Hematopoietic multipotent progenitor cell treated with erythropoietin and hydrocortisone succinate and interleukin-3 and kit ligand, for 8 days (in vitro differentiated cells): ENCODE measurements around the gene E2F7.

Experiments used
- DNase-seq: peaks from one replicate; pipeline ENCODE4 v3.0.0-alpha.2; 2015

E2F7 gene

DNA sequence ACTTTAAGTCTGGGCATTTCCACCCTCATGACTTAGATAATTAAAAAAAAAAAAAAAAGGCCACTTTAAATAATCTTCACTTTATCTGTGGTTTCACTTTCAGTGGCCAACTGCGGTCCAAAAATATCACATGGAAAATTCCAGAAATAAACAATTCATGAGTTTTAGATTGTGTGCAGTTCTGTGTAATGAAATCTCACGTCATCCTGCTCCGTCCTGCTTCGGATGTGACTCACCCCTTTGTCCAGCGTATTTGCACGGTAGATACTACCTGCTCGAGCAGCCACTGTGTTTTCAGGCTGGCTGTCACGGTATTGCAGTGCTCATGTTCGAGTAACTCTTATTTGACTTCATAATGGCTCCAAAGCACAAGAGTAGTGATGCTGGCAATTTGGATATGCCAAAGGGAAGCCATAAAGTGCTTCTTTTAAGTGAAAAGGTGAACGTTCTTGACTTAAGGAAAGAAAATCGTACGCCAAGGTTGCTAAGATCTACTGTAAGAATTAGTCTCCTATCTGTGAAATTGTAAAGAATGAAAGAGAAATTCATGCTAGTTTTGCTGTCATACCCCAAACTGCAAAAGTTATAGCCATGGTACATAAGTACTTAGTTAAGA is 2.4 kb downstream of the E2F7 start:
- no peak for DNase-seq

DNA sequence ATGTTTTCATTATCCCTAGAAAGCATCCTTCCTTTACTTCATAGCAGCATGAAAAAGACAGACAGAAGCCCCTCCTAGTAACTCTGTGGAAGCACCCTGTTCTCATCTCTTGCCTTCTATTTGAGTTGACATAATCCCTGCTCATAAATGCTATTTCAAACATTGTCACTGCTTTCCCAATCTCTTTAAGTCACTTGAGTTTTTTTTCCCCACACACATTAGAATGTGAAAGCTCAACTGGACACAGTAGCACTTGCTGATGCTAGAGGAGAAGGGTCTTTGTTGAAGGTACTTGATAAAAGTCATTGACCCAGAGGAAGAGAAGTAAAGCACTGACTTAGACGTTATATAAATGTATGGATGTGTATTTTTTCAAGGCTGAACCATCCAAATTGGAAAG is 3.0 kb downstream of the E2F7 start:
- no peak for DNase-seq

DNA sequence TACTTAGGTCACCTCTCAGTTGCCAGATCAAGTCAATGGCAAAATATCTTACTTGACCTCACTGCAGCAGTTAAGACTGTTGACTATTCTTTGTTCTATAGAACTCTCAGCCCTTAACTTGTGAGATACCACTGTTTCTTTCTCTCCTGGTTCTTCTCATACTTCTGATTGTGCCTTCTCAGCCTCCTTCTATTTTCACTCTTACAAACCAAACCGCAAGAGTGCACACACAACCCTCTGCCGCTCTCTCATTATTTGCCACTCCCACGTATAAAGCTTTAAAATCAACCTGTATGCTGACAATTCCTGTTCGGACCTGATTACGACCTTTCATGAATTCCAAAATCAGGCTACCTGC is 4.5 kb downstream of the E2F7 start:
- no peak for DNase-seq

DNA sequence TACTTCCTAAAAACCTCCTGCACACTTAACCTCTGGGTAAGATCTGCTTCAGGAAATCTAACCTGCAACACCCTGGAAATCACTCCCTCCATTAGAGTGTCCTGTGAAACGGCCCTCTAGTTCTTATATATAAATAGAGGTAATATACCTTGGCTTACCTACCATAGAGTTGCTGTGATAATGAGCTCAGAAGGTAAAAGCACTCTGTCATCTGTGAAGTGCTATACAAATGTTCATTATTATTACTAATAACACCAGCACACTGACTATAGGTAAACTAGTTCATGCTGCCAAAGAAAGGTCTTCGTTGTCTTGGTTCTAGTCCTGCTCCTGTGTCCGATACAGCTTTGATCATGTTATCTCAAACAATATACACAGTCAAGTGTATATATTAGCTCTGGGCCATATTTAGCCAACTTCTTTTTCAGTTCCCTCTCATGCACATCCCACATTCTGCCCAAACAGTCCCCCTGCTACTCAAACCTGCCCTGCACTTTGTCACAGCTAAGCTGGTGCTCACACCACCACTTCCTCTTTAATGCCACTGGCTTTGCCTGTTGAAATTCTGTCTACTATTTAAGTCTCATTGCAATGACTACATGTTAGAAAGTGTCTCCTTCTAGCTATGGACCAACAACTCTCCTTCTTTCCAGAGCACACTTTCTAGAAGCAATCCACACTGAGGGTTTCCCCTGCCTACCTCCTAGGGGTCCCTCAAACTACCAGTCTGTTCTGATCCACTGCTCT is 5.1 kb downstream of the E2F7 start:
- DNase-seq, result no peak

DNA sequence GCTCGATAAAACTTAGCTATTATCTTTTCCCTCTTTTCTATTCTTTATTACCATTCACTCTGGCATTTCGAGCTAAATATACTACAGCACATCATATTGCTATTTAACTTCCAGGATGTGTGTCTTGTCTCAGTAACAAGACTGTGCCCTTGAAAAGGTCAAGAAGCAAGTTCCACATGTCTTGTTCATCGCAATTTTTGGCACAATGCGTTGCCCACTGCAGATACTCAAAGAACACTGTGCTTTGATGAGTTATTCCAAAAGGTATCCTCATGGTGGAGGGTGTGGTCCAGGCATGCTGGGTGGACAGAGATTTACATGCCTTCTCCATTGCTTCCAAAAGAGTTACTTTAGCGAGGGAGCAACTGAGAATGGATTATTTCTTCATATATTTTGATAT is 6.6 kb downstream of the E2F7 start:
- no peak for DNase-seq

DNA sequence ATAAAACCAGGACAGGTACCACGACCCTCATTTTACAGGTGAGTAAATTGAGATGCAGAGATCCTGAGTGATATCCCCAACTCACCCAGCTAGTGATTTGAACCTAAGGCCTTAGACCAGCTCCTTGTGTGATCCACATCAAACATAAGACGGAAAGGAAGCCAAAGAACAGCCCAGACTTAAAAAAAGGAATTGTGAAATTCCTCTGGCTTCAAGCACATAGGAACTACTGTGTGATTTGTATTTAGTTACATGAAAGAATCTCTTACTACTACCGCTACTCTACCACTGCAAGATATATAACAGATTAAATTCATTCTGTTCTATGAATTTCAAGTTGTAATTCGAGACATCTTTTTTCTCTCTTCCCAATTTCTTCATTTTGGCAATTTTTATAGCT is 10.5 kb downstream of the E2F7 start:
- no peak for DNase-seq

GRCh38 chr12:77053259-77053658 is 12.1 kb downstream of the E2F7 start:
- DNase-seq, result no peak

- DNase-seq, result peak; percentile 80
These were observed 15.5 kb downstream of the E2F7 start for GRCh38 chr12:77049767-77050353.

DNA sequence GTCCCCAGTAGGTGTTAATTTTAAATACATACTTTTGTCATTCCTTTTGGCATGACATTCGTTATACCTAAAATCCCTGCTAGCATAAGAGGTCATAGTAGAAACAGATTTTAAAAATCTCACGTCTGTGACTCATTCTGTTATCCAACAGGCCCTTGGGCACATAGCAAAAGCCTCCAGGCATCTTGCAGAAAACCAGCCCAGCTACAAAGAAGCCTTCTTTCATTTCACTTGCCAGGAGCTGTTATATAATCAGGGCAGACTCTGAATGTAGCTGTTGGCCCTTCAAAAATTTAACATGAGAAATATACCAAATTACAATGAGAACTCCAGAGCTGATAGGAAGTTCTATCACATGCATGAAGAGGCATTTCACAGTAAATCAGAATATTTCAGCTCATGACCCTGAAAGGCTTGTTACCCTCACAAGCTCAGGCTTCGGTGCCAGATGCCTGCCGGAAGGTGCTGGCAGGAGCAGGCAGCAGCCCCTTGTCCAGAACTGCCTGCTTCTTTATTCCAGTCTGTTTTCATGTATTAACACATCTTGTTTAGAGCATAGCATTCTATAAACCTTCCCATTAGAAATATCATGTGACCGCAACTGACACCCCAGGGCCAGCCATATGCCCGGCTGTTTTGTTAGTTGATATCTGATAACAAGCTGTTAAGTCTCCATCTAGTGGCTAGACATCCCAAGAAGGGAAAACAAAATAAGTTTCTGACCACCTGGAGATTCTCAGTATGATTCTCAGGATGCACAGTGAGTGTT is 17.8 kb downstream of the E2F7 start:
- DNase-seq, result peak; percentile 16

DNA sequence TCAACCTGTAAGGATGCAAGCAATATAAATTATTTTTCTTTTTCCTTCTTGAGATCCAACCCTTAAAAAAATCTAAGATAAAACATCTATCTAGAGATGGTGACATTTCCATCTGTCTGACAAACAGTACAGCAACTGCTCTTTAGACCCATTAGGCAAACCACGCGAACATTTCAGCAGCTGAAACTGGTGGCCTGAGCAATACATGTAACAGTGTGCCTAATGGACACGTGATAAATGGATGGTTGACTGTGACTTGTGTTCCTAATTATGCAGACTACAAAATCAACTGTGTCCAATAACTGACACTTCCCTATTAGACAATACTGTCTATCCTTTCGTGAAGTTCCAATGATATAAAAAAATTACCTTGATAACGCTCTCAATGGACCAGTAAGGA is 18.9 kb downstream of the E2F7 start:
- DNase-seq, result no peak

DNA sequence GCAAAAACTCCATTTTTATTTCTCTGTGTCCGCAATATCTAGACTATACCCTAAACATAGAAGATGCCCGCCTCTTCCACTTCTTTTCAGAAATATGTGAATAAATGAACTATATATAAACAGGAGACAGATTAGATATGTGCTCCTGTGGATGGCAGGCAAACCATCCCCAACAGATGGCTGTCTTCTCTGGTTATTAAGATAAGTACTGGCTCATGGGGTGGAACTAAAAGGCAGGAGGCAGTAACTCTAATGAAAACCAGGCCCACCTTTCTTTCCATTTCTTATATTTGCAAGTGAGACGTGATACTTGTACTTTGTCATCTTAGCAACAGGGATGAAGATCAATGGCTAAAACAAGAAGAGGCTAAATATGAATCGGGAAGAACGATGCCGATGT is 20.2 kb downstream of the E2F7 start:
- no peak for DNase-seq

DNA sequence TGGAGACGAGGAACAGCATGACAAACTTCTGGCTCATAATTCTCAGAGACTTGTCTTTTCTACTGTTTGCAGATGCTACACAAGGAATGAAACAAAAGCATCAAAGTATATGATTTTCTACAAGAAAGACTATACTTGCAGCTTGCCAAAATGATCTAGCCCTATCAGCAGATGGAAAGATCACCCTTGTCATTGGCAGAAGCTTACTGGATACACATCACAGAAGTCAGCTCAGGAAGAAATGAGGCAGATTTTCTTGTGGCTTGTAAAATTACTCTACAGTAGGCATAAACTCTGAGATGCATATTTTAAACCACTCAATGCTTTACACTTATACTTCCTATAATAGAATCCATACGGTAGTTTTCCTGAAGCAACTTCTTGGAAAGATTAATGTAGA is 20.6 kb downstream of the E2F7 start:
- no peak for DNase-seq

DNA sequence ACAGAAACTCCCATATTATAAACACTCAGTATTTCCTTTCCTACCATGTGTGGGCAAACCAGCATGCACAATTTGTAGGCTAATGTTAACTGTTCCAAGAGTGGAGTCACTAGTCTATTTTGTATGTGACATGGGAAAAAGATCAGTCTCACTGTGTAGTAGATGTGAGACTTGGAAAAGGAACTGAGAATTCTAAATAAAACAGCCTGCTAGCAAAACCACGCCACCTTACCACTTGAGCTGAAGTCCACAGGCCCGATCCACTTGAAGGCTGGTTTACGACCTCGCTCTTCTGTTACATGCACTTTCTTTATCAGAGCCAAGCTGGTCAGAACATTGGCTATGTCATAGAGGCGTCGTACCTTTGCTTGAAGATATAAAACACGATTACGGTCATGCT is 22.5 kb downstream of the E2F7 start:
- DNase-seq, result no peak

DNA sequence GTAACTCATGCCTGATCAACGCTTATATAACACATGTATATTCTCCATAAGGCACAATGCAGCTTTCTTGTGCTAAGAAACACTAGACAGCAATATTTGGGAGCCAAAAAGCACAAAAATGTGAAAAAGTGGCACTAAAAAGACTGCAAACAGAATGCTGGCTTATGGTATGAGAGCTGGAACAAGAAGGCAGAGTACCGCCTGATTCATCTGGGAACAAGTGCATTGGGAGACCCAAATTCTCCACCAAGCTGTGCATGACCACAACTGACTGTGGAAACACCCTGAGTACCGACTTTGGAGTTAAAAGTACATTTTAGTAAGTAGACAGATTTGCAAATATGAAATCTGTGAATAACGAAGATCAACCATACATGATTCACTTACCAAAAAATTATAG is 25.1 kb downstream of the E2F7 start:
- DNase-seq, result no peak

DNA sequence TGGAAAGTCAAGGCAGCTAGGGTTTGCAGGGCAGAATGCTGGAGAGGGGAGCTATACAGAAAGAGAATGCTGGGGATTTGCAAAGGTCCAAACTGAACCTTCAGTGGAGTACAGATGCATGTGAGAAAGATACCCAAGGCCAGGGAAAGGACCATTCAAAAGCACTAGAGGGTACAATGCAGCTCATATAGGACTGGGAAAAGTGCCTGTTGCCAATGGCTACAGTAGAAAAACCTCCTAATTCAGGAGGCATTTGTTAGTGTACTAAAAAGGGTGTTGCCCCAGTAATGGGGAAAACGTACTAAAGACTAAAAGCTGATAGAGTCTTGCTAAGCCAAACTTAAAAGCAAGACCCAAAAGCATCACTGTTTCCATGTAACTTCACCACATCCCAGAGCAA is 30.1 kb downstream of the E2F7 start:
- no peak for DNase-seq

DNA sequence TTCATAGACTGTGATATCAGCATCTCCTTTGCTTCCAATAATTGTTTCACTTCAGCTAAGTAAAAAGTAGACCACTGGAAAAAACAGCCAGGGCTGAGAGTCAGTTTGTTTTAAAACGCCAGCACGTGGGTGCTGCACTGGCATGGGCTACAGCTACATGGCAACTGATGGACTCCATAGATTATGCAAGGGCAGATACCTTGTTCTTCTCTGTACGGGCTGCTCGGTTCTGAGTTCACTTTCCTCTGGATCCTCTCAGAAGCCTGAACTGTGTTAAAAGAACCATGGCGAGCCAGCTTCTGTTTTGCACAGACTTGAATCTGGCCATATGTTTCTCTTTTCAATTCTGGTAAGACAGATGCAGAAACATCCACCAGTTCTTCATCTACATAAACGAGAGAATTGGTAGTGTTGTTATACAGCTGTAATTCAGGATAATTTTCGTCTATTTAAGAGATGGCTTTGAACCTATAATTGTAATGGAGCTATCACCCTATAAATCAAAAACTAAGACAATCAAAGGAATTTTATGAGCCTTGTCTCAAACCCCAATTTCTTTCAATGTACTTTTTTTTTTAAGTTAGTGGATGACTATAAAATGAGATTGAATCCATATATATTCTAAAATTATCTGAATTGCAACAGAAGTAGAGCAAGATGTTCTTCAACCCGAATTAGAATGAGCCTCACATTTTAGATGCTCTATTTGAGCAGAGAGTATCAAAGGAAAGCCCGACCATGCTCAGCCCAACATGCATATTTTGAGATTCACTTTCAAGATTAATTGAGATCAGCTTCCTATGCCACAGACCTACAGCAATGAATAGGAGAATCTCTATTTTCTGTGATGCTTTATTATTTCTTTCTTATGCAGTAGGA is 31.5 kb downstream of the E2F7 start:
- DNase-seq, result no peak

GRCh38 chr12:77032406-77032805 is 33.0 kb downstream of the E2F7 start:
- no peak for DNase-seq

DNA sequence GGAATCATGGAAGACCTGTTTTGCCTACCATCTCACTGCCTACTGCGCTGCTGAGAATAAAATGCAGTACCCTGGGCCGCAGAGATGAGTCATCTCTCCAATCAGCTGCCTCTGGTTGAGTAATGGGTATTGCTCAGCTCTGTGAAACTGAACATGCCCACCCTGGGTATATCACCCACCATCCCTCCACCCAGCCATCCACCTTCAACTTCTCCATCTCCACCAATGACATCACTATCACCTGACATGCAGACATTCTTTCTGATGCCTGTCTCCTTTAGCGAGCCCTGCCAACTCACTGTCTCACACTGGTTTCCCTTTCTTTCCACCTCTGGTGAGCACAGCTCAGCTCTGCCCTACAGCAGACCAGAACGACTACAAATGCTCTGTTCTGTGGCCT is 33.6 kb downstream of the E2F7 start:
- no peak for DNase-seq

DNA sequence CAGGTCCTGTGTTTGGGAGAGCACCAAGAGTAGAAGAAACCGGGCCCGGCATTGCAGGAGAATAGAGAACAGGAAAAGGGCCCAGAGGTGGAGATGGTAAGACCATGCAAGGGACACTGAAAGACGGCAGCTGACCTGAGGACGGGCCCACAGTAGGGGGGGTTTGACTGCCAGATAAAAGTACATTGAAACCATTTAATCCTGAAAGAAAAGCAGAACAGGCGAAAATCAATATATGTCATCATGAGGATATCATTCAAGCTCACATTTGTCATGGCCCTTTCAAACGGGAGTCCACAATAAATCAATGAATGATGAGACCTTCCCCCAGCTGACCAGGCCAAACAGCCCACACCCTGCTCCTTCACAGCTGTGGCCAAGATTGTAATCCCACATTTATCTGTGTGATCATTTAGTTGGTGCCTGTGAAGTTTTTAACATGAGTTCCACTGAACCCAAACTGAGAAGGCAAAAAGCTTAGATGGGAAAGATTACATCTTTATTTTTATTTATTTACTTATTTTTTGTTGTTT is 39.5 kb downstream of the E2F7 start:
- DNase-seq, result no peak

DNA sequence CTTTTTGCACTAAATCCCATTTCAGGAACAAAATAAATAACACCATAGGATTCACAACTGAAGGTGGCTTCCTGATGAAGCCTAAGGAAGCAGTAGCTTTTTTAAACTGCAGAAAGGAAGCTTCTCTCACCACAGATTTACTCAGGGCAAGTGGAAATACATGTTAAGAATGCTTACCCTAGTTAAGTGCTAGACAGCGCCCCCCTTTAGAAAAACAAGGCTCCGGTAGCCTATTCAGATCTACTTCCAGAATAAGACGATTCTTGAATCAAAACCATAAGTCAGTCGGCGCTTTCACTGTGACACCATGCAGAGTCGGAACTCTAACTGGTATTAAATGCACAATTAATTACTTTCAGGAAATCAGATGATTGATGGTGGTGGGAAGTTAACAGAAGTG is 41.9 kb downstream of the E2F7 start:
- DNase-seq, result no peak

DNA sequence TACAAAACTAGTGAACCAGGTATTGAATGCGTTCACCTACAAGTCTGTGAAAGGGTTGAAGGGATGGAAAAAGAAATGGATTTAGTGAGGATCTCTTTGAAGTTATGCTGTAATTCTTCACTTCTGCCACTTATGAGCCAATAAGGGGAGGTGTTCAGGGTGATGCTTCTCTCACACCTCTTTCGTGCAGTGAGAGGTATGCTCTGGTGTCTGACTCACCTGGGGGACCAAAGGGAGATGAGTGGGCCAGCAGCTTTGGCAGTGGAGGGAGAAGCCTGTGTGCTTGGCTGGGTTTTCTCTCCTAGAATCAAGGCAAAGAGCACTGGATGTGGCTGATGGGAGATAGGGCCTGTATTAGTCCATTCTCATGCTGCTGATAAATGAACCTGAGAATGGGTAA is 45.4 kb downstream of the E2F7 start:
- DNase-seq, result no peak

DNA sequence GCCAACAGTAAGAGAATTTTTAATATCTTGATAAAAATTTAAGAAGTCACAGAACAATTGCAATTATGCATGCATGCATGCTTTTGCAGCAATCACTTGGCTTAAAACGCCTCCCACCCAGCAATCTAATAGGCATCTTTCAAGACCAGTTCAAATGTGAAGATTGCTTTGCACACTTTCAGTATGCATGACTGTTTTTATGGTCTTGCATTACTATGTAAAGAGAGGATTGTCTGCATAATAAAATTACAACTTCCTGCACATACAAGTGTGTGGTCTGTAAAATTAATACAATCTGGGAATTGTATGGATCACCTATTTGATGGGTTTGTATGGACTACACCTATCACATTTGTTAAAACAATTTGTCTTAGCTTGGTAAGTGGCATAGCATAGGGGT is 48.8 kb downstream of the E2F7 start:
- no peak for DNase-seq

- DNase-seq, result no peak
These were observed 52.3 kb downstream of the E2F7 start for GRCh38 chr12:77013091-77013490.
